GM23338 (cell line): ENCODE measurements around the gene HSD11B1L. TPM values are rescaled to one million over a fixed set of nuclear protein-coding genes. Genes with fewer than 3 reads are reported as not detected.

ENCODE experiments used
- ATAC-seq: fragments of 200-7000 bp; cut with Tn5 transposase; 3 replicates; pipeline ENCODE4 v1.9.1; 2020
- DNase-seq: peaks from one replicate; pipeline ENCODE4 v3.0.0-alpha.2; 2015; ENCODE audit warnings: low spot score
- H2AFZ ChIP-seq: fragments of 200-600 bp; sonication (generic); 2 replicates; pipeline ENCODE4 v1.8.0; 2016; ENCODE audit warnings: antibody characterized with exemption, mild to moderate bottlenecking, moderate library complexity
- H3F3A ChIP-seq: fragments of 200-600 bp; sonication (generic); replicated peaks from 2 replicates; pipeline ENCODE4 v1.8.0; 2017; ENCODE audit warnings: antibody characterized with exemption, mixed run types, low read depth
- H3K27ac ChIP-seq: fragments of 200-600 bp; sonication (generic); 2 replicates; pipeline ENCODE4 v1.6.1; 2016; ENCODE audit warnings: low read depth
- H3K27me3 ChIP-seq: fragments of 200-600 bp; sonication (generic); 2 replicates; pipeline ENCODE4 v1.8.0; 2016; ENCODE audit warnings: mild to moderate bottlenecking, mixed run types, moderate library complexity; ENCODE audit not compliant: insufficient read depth
- H3K36me3 ChIP-seq: fragments of 200-600 bp; sonication (generic); 2 replicates; pipeline ENCODE4 v1.8.0; 2016; ENCODE audit warnings: mild to moderate bottlenecking; ENCODE audit not compliant: insufficient read depth
- H3K4me1 ChIP-seq: fragments of 200-600 bp; sonication (generic); 2 replicates; pipeline ENCODE4 v1.8.0; 2016; ENCODE audit warnings: mild to moderate bottlenecking, moderate library complexity; ENCODE audit not compliant: insufficient read depth
- H3K4me2 ChIP-seq: fragments of 200-600 bp; sonication (generic); 2 replicates; pipeline ENCODE4 v1.7.1; 2017; ENCODE audit warnings: mixed run types
- H3K4me3 ChIP-seq: fragments of 200-600 bp; sonication (generic); 2 replicates; pipeline ENCODE4 v1.6.1; 2016; ENCODE audit warnings: mixed run types
- H3K79me2 ChIP-seq: fragments of 200-600 bp; sonication (generic); replicated peaks from 2 replicates; pipeline ENCODE4 v1.8.0; 2017; ENCODE audit warnings: mild to moderate bottlenecking; ENCODE audit not compliant: insufficient read depth
- H3K9me2 ChIP-seq: fragments of 200-600 bp; sonication (generic); 2 replicates; pipeline ENCODE4 v1.8.0; 2017; ENCODE audit not compliant: insufficient read depth
- H4K20me1 ChIP-seq: fragments of 200-600 bp; sonication (generic); replicated peaks from 2 replicates; pipeline ENCODE4 v1.8.0; 2017; ENCODE audit warnings: mild to moderate bottlenecking; ENCODE audit not compliant: insufficient read depth
- H3K27ac Mint-ChIP-seq: 2 replicates; pipeline ENCODE4 v1.8.0; 2020; ENCODE audit warnings: inconsistent platforms, mild to moderate bottlenecking, moderate library complexity, mixed read lengths
- H3K27me3 Mint-ChIP-seq: 3 replicates; pipeline ENCODE4 v1.8.0; 2022; ENCODE audit warnings: low read depth, mild to moderate bottlenecking, moderate library complexity, mixed read lengths, inconsistent platforms; ENCODE audit not compliant: insufficient read depth, poor library complexity
- H3K36me3 Mint-ChIP-seq: 3 replicates; pipeline ENCODE4 v1.8.0; 2021; ENCODE audit warnings: low read depth, mild to moderate bottlenecking, inconsistent platforms, moderate library complexity, mixed read lengths
- H3K4me1 Mint-ChIP-seq: 3 replicates; pipeline ENCODE4 v1.8.0; 2020; ENCODE audit warnings: mild to moderate bottlenecking, inconsistent platforms, mixed read lengths
- H3K4me3 Mint-ChIP-seq: 3 replicates; pipeline ENCODE4 v1.8.0; 2021; ENCODE audit warnings: moderate library complexity, mild to moderate bottlenecking, inconsistent platforms, mixed read lengths
- H3K9me3 Mint-ChIP-seq: 3 replicates; pipeline ENCODE4 v1.8.0; 2020; ENCODE audit warnings: moderate library complexity, mild to moderate bottlenecking, inconsistent platforms, mixed read lengths
- CREB1 ChIP-seq: fragments of 250-450 bp; sonication (Bioruptor Pico); IDR thresholded peaks from 2 replicates; pipeline ENCODE4 v1.5.0; 2020; ENCODE audit warnings: low read depth, mild to moderate bottlenecking, moderate library complexity
- EZH2 ChIP-seq: fragments of 200-600 bp; sonication (generic); IDR thresholded peaks from one replicate; pipeline ENCODE4 v1.8.0; 2017; ENCODE audit warnings: antibody characterized with exemption, mild to moderate bottlenecking, low read depth; ENCODE audit not compliant: unreplicated experiment
- polyA plus RNA-seq: library from polyadenylated mRNA; unstranded; fragments of >200 nt; fragmentation: Nextera tagmentation; extraction: Ambion mirVana; gene quantifications from 2 replicates; pipeline ENCODE4 v1.2.1, GENCODE V29; 2016
- total RNA-seq: library from RNA; depleted of rRNA; stranded (reverse); fragments of >200 nt; shearing (Covaris generic); gene quantifications from 2 replicates; pipeline ENCODE4 v1.2.3, GENCODE V29; 2014
- TF ChIP-seq, protein P1 (sequence below): fragments of 250-450 bp; sonication (Bioruptor Pico); IDR thresholded peaks from 2 replicates; pipeline ENCODE4 v1.5.0; 2020; ENCODE audit warnings: mild to moderate bottlenecking, moderate library complexity
- TF ChIP-seq, protein P2 (sequence below): IDR thresholded peaks from one replicate; pipeline ENCODE4 v1.6.1; 2018; ENCODE audit warnings: antibody characterized with exemption; ENCODE audit not compliant: unreplicated experiment
- TF ChIP-seq, protein P3 (sequence below), 2 experiments: fragments of 200-600 bp in 1 of 2; sonication (generic) in 1 of 2; conservative IDR thresholded peaks; 2 replicates each; pipeline versions ENCODE4 v1.5.1 to v1.6.1; 2016 to 2017; ENCODE audit warnings: antibody characterized with exemption in 2 of 2, low read depth in 2 of 2, mild to moderate bottlenecking in 2 of 2, moderate library complexity in 1 of 2

HSD11B1L gene
- total and polyA plus RNA-seq, 2 experiments from 2014 or later: 12.9 to 18.4 TPM

DNA sequence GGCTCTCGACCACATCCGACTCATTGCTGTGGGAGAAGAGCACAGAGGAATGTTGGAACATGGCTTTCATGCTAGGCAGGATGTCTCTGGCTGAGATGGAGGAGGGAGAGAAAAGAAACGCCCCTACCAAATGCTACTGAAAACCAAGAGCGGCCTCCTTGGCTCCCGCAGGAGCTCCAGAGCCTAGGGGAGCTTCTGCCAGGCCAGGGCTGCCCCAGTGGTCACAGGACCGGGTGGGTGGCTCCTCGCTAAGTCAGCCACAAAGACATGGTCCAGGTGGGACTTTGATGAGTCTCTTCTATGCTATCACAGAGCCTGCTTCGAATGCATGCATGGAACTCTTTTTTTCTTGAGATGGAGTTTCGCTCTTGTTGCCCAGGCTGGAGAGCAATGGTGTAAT, 32.4 kb downstream of the HSD11B1L start (continued):
- TF ChIP-seq, protein P1, sequence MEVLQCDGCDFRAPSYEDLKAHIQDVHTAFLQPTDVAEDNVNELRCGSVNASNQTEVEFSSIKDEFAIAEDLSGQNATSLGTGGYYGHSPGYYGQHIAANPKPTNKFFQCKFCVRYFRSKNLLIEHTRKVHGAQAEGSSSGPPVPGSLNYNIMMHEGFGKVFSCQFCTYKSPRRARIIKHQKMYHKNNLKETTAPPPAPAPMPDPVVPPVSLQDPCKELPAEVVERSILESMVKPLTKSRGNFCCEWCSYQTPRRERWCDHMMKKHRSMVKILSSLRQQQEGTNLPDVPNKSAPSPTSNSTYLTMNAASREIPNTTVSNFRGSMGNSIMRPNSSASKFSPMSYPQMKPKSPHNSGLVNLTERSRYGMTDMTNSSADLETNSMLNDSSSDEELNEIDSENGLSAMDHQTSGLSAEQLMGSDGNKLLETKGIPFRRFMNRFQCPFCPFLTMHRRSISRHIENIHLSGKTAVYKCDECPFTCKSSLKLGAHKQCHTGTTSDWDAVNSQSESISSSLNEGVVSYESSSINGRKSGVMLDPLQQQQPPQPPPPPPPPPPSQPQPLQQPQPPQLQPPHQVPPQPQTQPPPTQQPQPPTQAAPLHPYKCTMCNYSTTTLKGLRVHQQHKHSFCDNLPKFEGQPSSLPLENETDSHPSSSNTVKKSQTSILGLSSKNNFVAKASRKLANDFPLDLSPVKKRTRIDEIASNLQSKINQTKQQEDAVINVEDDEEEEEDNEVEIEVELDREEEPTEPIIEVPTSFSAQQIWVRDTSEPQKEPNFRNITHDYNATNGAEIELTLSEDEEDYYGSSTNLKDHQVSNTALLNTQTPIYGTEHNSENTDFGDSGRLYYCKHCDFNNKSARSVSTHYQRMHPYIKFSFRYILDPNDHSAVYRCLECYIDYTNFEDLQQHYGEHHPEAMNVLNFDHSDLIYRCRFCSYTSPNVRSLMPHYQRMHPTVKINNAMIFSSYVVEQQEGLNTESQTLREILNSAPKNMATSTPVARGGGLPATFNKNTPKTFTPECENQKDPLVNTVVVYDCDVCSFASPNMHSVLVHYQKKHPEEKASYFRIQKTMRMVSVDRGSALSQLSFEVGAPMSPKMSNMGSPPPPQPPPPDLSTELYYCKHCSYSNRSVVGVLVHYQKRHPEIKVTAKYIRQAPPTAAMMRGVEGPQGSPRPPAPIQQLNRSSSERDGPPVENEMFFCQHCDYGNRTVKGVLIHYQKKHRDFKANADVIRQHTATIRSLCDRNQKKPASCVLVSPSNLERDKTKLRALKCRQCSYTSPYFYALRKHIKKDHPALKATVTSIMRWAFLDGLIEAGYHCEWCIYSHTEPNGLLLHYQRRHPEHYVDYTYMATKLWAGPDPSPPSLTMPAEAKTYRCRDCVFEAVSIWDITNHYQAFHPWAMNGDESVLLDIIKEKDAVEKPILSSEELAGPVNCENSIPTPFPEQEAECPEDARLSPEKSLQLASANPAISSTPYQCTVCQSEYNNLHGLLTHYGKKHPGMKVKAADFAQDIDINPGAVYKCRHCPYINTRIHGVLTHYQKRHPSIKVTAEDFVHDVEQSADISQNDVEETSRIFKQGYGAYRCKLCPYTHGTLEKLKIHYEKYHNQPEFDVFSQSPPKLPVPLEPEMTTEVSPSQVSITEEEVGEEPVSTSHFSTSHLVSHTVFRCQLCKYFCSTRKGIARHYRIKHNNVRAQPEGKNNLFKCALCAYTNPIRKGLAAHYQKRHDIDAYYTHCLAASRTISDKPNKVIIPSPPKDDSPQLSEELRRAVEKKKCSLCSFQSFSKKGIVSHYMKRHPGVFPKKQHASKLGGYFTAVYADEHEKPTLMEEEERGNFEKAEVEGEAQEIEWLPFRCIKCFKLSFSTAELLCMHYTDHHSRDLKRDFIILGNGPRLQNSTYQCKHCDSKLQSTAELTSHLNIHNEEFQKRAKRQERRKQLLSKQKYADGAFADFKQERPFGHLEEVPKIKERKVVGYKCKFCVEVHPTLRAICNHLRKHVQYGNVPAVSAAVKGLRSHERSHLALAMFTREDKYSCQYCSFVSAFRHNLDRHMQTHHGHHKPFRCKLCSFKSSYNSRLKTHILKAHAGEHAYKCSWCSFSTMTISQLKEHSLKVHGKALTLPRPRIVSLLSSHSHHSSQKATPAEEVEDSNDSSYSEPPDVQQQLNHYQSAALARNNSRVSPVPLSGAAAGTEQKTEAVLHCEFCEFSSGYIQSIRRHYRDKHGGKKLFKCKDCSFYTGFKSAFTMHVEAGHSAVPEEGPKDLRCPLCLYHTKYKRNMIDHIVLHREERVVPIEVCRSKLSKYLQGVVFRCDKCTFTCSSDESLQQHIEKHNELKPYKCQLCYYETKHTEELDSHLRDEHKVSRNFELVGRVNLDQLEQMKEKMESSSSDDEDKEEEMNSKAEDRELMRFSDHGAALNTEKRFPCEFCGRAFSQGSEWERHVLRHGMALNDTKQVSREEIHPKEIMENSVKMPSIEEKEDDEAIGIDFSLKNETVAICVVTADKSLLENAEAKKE (CRISPR knock-in tag): no peak

DNA sequence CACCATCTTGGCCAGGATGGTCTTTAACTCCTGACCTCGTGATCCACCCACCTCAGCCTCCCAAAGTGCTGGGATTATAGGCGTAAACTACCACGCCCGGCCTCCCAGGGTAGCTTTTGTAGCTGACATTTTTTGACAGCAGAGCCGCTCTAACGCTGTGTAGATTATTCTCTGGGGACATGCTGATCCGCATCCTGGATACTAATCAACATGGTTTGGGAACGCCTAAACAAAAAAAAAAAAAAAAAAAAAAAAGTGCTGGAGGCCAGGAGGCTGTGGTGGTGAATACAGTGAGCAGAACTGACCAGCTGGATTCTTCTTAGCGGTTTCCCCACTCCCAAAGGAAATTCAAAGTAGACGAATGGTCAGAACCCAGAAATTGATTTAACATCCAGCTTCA, 34.0 kb downstream of the HSD11B1L start:
- Mint-ChIP-seq H3K4me1 (peaks cover 15% of the 10 kb centered on the region), H3K27ac (no peak overlapping the region), H3K27me3 (peaks cover 8% of the 10 kb centered on the region), H3K4me3 (no peak overlapping the region), H3K9me3 (no peaks in the 10 kb centered on the region), H3K36me3 (peaks cover 78% of the 10 kb centered on the region)
- Histone ChIP-seq H4K20me1 (peaks cover 31% of the 10 kb centered on the region), H3K79me2 (peaks cover 56% of the 10 kb centered on the region), H3F3A (peaks cover 7% of the 10 kb centered on the region; the same call in 1 of the 2 replicates), H2AFZ (no peak overlapping the region), H3K4me3 (no peak overlapping the region), H3K27me3 (no peaks in the 10 kb centered on the region), H3K27ac (no peak overlapping the region), H3K4me2 (no peak overlapping the region), H3K36me3 (peaks cover 17% of the 10 kb centered on the region), H3K9me2 (no peaks in the 10 kb centered on the region), H3K4me1 (peaks cover 8% of the 10 kb centered on the region)
- ATAC-seq (no peak), DNase-seq (no peak)
- TF ChIP-seq CREB1 (CRISPR knock-in tag): no peak
- TF ChIP-seq EZH2: no peak
- TF ChIP-seq, protein P2, sequence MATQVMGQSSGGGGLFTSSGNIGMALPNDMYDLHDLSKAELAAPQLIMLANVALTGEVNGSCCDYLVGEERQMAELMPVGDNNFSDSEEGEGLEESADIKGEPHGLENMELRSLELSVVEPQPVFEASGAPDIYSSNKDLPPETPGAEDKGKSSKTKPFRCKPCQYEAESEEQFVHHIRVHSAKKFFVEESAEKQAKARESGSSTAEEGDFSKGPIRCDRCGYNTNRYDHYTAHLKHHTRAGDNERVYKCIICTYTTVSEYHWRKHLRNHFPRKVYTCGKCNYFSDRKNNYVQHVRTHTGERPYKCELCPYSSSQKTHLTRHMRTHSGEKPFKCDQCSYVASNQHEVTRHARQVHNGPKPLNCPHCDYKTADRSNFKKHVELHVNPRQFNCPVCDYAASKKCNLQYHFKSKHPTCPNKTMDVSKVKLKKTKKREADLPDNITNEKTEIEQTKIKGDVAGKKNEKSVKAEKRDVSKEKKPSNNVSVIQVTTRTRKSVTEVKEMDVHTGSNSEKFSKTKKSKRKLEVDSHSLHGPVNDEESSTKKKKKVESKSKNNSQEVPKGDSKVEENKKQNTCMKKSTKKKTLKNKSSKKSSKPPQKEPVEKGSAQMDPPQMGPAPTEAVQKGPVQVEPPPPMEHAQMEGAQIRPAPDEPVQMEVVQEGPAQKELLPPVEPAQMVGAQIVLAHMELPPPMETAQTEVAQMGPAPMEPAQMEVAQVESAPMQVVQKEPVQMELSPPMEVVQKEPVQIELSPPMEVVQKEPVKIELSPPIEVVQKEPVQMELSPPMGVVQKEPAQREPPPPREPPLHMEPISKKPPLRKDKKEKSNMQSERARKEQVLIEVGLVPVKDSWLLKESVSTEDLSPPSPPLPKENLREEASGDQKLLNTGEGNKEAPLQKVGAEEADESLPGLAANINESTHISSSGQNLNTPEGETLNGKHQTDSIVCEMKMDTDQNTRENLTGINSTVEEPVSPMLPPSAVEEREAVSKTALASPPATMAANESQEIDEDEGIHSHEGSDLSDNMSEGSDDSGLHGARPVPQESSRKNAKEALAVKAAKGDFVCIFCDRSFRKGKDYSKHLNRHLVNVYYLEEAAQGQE: no peak
- TF ChIP-seq, protein P3, sequence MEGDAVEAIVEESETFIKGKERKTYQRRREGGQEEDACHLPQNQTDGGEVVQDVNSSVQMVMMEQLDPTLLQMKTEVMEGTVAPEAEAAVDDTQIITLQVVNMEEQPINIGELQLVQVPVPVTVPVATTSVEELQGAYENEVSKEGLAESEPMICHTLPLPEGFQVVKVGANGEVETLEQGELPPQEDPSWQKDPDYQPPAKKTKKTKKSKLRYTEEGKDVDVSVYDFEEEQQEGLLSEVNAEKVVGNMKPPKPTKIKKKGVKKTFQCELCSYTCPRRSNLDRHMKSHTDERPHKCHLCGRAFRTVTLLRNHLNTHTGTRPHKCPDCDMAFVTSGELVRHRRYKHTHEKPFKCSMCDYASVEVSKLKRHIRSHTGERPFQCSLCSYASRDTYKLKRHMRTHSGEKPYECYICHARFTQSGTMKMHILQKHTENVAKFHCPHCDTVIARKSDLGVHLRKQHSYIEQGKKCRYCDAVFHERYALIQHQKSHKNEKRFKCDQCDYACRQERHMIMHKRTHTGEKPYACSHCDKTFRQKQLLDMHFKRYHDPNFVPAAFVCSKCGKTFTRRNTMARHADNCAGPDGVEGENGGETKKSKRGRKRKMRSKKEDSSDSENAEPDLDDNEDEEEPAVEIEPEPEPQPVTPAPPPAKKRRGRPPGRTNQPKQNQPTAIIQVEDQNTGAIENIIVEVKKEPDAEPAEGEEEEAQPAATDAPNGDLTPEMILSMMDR (conservative IDR thresholded peaks at IDR 0.05; ENCODE audit: low read depth in 2 of 2): no peak
